HepG2 (cell line): ENCODE results near the gene ZFYVE21. TPM values are rescaled to one million over a fixed set of nuclear protein-coding genes. Genes with fewer than 3 reads are reported as not detected.

ENCODE experiments used
- ATAC-seq: fragments of 200-7000 bp; cut with Tn5 transposase; 3 replicates; pipeline ENCODE4 v1.9.1; 2020; ENCODE audit warnings: mild to moderate bottlenecking, moderate library complexity
- BruUV-seq: library from RNA; stranded (reverse); fragments of 400-500 nt; replicated peaks from 2 replicates; lab custom pipeline; 2021; lab: Mats Ljungman, UMichigan
- CTCF ChIA-PET: fragments of 300-600 bp; formaldehyde crosslinking; extraction: SDS; loops from one replicate; lab custom pipeline; 2021; ENCODE audit warnings: low total read pairs, inconsistent platforms, low intra/inter-chr PET ratio; lab: Yijun Ruan, JAX
- POLR2A ChIA-PET: fragments of 350-600 bp; sonication (Branson Sonifier 250); formaldehyde crosslinking; loops from one replicate; lab custom pipeline; 2020; ENCODE audit warnings: antibody characterized with exemption, inconsistent platforms; lab: Yijun Ruan, JAX
- DNase-seq: peaks from one replicate; pipeline ENCODE4 v3.0.0-alpha.2; 2015; ENCODE audit warnings: low spot score
- FAIRE-seq: peaks from 3 replicates; lab custom pipeline; 2011; peaks lifted over from hg19 to GRCh38; lab: Jason Lieb, UNC
- H2AFZ ChIP-seq: one replicate; pipeline ENCODE4 v1.6.1; 2011; ENCODE audit warnings: low read length, inconsistent platforms
- H3K27ac ChIP-seq: fragments of 300-600 bp; 3 replicates; pipeline ENCODE4 v1.8.0; 2011; ENCODE audit warnings: mixed run types, mild to moderate bottlenecking, mixed read lengths, low read length, inconsistent platforms; ENCODE audit not compliant: insufficient read depth; ENCODE audit errors: extremely low read length
- H3K27me3 ChIP-seq, 2 experiments: fragments of 200-600 bp in 1 of 2; 2 replicates in 1 of 2; 3 replicates in 1 of 2; pipeline versions ENCODE4 v1.6.0 to v1.8.0; 2011; ENCODE audit warnings: low read length in 2 of 2, mild to moderate bottlenecking in 2 of 2, moderate library complexity in 2 of 2, inconsistent platforms in 1 of 2; ENCODE audit not compliant: insufficient read depth in 2 of 2, control insufficient read depth in 1 of 2
- H3K36me3 ChIP-seq, 2 experiments: fragments of 200-600 bp in 1 of 2; replicated peaks in 1 of 2; 2 replicates in 1 of 2; 3 replicates in 1 of 2; pipeline versions ENCODE4 v1.5.1 to v1.8.0; 2011; ENCODE audit warnings: low read length in 2 of 2, inconsistent platforms in 1 of 2; ENCODE audit not compliant: insufficient read depth in 2 of 2, control insufficient read depth in 1 of 2
- H3K4me1 ChIP-seq: 2 replicates; pipeline ENCODE4 v1.5.1; 2012; ENCODE audit warnings: low read length, inconsistent platforms; ENCODE audit not compliant: insufficient read depth
- H3K4me2 ChIP-seq: 2 replicates; pipeline ENCODE4 v1.6.0; 2011; ENCODE audit warnings: low read depth, low read length, inconsistent platforms
- H3K4me3 ChIP-seq, 3 experiments: fragments of 200-600 bp in 1 of 3; sonication (generic), shearing (Covaris generic) in 1 of 3; replicated peaks in 1 of 3; 2 replicates each; pipeline ENCODE4 v1.5.1; 2011 to 2016; ENCODE audit warnings: low read length in 3 of 3, inconsistent platforms in 2 of 3, low read depth in 2 of 3, mild to moderate bottlenecking in 2 of 3, control low read depth in 1 of 3, mixed read lengths in 1 of 3; ENCODE audit not compliant: insufficient read depth in 1 of 3
- H3K79me2 ChIP-seq: one replicate; pipeline ENCODE4 v1.6.1; 2011; ENCODE audit warnings: low read length, inconsistent platforms; ENCODE audit not compliant: insufficient read depth
- H3K9ac ChIP-seq: 2 replicates; pipeline ENCODE4 v1.6.0; 2011; ENCODE audit warnings: mild to moderate bottlenecking, low read depth, low read length, inconsistent platforms; ENCODE audit not compliant: insufficient read depth
- H3K9me3 ChIP-seq: 2 replicates; pipeline ENCODE4 v1.5.1; 2012; ENCODE audit warnings: mild to moderate bottlenecking, low read length
- H4K20me1 ChIP-seq: 2 replicates; pipeline ENCODE4 v1.6.0; 2011; ENCODE audit warnings: inconsistent platforms, mild to moderate bottlenecking, low read length, moderate library complexity; ENCODE audit not compliant: insufficient read depth
- DMAP1 ChIP-seq: IDR thresholded peaks from 2 replicates; pipeline ENCODE4 v1.6.1; 2016
- FOSL2 ChIP-seq: sonication (generic); formaldehyde crosslinking; IDR thresholded peaks from 2 replicates; pipeline ENCODE4 v1.4.0; 2020; ENCODE audit warnings: missing genetic modification reagents
- LRRFIP1 ChIP-seq: sonication (generic); formaldehyde crosslinking; conservative IDR thresholded peaks from 2 replicates; pipeline ENCODE4 v1.4.0; 2020; ENCODE audit warnings: missing genetic modification reagents
- RBFOX2 ChIP-seq: fragments of 200-400 bp; formaldehyde crosslinking; IDR thresholded peaks from 2 replicates; pipeline ENCODE4 v1.6.1; 2017; ENCODE audit warnings: low read depth, mild to moderate bottlenecking, low read length
- SOX13 ChIP-seq, 3 experiments: fragments of 450-650 bp in 1 of 3; sonication (generic) in 1 of 3; formaldehyde crosslinking in 1 of 3; IDR thresholded peaks in 2 of 3; conservative IDR thresholded peaks in 1 of 3; 2 replicates each; pipeline versions ENCODE4 v1.5.0 to v1.6.1; 2016 to 2020; ENCODE audit warnings: antibody characterized with exemption in 1 of 3, mild to moderate bottlenecking in 1 of 3, missing compliant biosample characterization in 1 of 3, missing genetic modification reagents in 1 of 3, moderate library complexity in 1 of 3
- TSC22D2 ChIP-seq: sonication (generic); formaldehyde crosslinking; IDR thresholded peaks from 2 replicates; pipeline ENCODE4 v1.5.1; 2020; ENCODE audit warnings: missing genetic modification reagents, mild to moderate bottlenecking, borderline replicate concordance
- ZNF296 ChIP-seq: sonication (generic); formaldehyde crosslinking; conservative IDR thresholded peaks from 2 replicates; pipeline ENCODE4 v1.5.0; 2020; ENCODE audit warnings: mild to moderate bottlenecking, missing genetic modification reagents
- ZNF574 ChIP-seq: sonication (generic); formaldehyde crosslinking; IDR thresholded peaks from 2 replicates; pipeline ENCODE4 v1.4.0; 2020; ENCODE audit warnings: missing genetic modification reagents
- ZNF740 ChIP-seq: sonication (generic); formaldehyde crosslinking; IDR thresholded peaks from 2 replicates; pipeline ENCODE4 v1.4.0; 2020; ENCODE audit warnings: missing genetic modification reagents
- ZSCAN25 ChIP-seq: sonication (generic); formaldehyde crosslinking; IDR thresholded peaks from 2 replicates; pipeline ENCODE4 v1.8.0; 2022; ENCODE audit warnings: mild to moderate bottlenecking, missing genetic modification reagents
- WGBS: methylation state at CpG from one replicate; pipeline ENCODE4 v1.1.6; 2017; ENCODE audit warnings: low lambda C conversion rate; 5-methylcytosine and 5-hydroxymethylcytosine counted together
- in situ Hi-C: cut with HindIII; loops from 2 replicates; pipeline ENCODE4 v1.10.0; 2017; ENCODE audit warnings: low pct_unique_long_range_greater_than_20kb; ENCODE audit not compliant: extremely low pct_ligation_motif_present
- intact Hi-C: fragments of 100-400 bp; cut with micrococcal nuclease; formaldehyde crosslinking; loops from one replicate; pipeline ENCODE4 v1.10.0; 2022; ENCODE audit not compliant: unreplicated experiment
- polyA plus RNA-seq, 8 experiments: library from polyadenylated mRNA; depleted of rRNA in 3 of 8; stranded (reverse) in 7 of 8; unstranded in 1 of 8; fragments of >200 nt; fragmentation: Illumina TruSeq in 4 of 8; extraction: Trizol in 4 of 8; gene quantifications; 2 replicates each; pipeline versions ENCODE4 v1.2.1 to v1.2.3, GENCODE V29; 2011 to 2016; ENCODE audit warnings: low read depth in 4 of 8, missing spikeins in 1 of 8, mixed read lengths in 1 of 8; ENCODE audit not compliant: insufficient read depth in 1 of 8
- total RNA-seq, 5 experiments: library from RNA; depleted of rRNA; stranded (reverse); fragments of >200 nt; fragmentation: Illumina TruSeq; extraction: Trizol; gene quantifications; 2 replicates each; pipeline ENCODE4 v1.2.3, GENCODE V29; 2016; ENCODE audit warnings: low read depth in 1 of 5
- TF ChIP-seq, protein P1 (sequence below): sonication (generic); formaldehyde crosslinking; IDR thresholded peaks from one replicate; pipeline ENCODE4 v1.5.1; 2020; ENCODE audit warnings: mild to moderate bottlenecking, missing genetic modification reagents; ENCODE audit errors: not compliant biosample characterization

ZFYVE21 gene
- total and polyA plus RNA-seq, 2 of the 13 experiments (the other 11 are each of a cell fraction or from before 2014, with no cell fraction given): 34.3 to 34.4 TPM

- CTCF ChIA-PET: no interaction called here
- no peaks in the 10 kb centered on the region for H3K27me3 ChIP-seq
- 90% methylated on average over 5 of the region's 5 CpGs for WGBS
- FAIRE-seq: no peak
- in situ Hi-C loops (no loop called here), intact Hi-C loops (no loop called here)
- H4K20me1 ChIP-seq: no peaks in the 10 kb centered on the region
- no peaks in the 10 kb centered on the region for H3K79me2 ChIP-seq
- H3K9ac ChIP-seq: no peak overlapping the region
- BruUV-seq: no TSS peak
- H3K4me1 ChIP-seq: peaks cover 16% of the 10 kb centered on the region
- H3K27ac ChIP-seq: no peak overlapping the region
- no peaks in the 10 kb centered on the region for H3K9me3 ChIP-seq
- no peak for DNase-seq
- ATAC-seq: no peak
- H3K4me2 ChIP-seq: no peak overlapping the region
- no peak overlapping the region for H3K4me3 ChIP-seq
- POLR2A ChIA-PET: no interaction called here
- peaks cover 5 to 30% of the 10 kb centered on the region in 2 experiments; a peak in 4 of 5 replicates for H3K36me3 ChIP-seq
- no peak overlapping the region for H2AFZ ChIP-seq
- TF ChIP-seq LRRFIP1 (CRISPR knock-in tag) (no peak), RBFOX2 (no peak), ZNF740 (CRISPR knock-in tag) (no peak), ZNF574 (CRISPR knock-in tag) (no peak), DMAP1 (CRISPR knock-in tag) (no peak), ZSCAN25 (CRISPR knock-in tag) (no peak), FOSL2 (no peak), ZNF296 (CRISPR knock-in tag) (no peak), TSC22D2 (CRISPR knock-in tag) (no peak), SOX13 (IDR thresholded peaks at IDR 0.05) (no peak), SOX13 (CRISPR knock-in tag; conservative IDR thresholded peaks at IDR 0.05 in 1 of 2, IDR thresholded peaks at IDR 0.05 in 1 of 2) (no peak)
- TF ChIP-seq, protein P1, sequence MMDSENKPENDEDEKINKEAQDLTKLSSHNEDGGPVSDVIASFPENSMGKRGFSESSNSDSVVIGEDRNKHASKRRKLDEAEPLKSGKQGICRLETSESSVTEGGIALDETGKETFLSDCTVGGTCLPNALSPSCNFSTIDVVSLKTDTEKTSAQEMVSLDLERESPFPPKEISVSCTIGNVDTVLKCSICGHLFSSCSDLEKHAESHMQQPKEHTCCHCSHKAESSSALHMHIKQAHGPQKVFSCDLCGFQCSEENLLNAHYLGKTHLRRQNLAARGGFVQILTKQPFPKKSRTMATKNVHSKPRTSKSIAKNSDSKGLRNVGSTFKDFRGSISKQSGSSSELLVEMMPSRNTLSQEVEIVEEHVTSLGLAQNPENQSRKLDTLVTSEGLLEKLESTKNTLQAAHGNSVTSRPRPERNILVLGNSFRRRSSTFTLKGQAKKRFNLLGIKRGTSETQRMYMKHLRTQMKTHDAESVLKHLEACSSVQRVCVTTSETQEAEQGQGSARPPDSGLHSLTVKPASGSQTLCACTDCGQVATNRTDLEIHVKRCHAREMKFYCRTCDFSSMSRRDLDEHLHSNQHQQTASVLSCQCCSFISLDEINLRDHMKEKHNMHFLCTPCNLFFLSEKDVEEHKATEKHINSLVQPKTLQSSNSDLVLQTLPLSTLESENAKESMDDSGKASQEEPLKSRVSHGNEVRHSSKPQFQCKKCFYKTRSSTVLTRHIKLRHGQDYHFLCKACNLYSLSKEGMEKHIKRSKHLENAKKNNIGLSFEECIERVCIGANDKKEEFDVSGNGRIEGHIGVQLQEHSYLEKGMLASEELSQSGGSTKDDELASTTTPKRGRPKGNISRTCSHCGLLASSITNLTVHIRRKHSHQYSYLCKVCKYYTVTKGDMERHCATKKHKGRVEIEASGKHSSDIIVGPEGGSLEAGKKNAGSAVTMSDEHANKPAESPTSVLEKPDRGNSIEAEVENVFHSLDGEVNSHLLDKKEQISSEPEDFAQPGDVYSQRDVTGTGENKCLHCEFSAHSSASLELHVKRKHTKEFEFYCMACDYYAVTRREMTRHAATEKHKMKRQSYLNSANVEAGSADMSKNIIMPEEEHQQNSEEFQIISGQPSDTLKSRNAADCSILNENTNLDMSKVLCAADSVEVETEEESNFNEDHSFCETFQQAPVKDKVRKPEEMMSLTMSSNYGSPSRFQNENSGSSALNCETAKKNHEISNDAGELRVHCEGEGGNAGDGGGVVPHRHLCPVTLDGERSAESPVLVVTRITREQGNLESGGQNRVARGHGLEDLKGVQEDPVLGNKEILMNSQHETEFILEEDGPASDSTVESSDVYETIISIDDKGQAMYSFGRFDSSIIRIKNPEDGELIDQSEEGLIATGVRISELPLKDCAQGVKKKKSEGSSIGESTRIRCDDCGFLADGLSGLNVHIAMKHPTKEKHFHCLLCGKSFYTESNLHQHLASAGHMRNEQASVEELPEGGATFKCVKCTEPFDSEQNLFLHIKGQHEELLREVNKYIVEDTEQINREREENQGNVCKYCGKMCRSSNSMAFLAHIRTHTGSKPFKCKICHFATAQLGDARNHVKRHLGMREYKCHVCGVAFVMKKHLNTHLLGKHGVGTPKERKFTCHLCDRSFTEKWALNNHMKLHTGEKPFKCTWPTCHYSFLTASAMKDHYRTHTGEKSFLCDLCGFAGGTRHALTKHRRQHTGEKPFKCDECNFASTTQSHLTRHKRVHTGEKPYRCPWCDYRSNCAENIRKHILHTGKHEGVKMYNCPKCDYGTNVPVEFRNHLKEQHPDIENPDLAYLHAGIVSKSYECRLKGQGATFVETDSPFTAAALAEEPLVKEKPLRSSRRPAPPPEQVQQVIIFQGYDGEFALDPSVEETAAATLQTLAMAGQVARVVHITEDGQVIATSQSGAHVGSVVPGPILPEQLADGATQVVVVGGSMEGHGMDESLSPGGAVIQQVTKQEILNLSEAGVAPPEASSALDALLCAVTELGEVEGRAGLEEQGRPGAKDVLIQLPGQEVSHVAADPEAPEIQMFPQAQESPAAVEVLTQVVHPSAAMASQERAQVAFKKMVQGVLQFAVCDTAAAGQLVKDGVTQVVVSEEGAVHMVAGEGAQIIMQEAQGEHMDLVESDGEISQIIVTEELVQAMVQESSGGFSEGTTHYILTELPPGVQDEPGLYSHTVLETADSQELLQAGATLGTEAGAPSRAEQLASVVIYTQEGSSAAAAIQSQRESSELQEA (CRISPR knock-in tag): no peak
Observed at GRCh38 chr14:103748534-103748857, 32.9 kb downstream of the ZFYVE21 start.
